Prostate gland (tissue), 2 donors: ENCODE data around the gene GCM1.

Experiments used
- CTCF ChIP-seq, 4 experiments: fragments of 200-600 bp in 2 of 4; fragments of 450-650 bp in 2 of 4; sonication (generic) in 2 of 4; IDR thresholded peaks; 1 replicate in 3 of 4; 2 replicates in 1 of 4; pipeline ENCODE4 v1.5.1; 2016 to 2019; ENCODE audit warnings: antibody characterized with exemption in 4 of 4, mild to moderate bottlenecking in 2 of 4, moderate library complexity in 2 of 4
- POLR2A ChIP-seq: fragments of 450-650 bp; IDR thresholded peaks from one replicate; pipeline ENCODE4 v1.6.1; 2016; ENCODE audit warnings: antibody characterized with exemption, mild to moderate bottlenecking
- POLR2AphosphoS5 ChIP-seq: sonication (generic); formaldehyde crosslinking; IDR thresholded peaks from one replicate; pipeline ENCODE4 v1.6.1; 2017; ENCODE audit warnings: antibody characterized with exemption

GRCh38 chr6:53125276-53125675, 23.4 kb downstream of the GCM1 start:
- TF ChIP-seq CTCF (IDR thresholded peaks at IDR 0.05) (no peak), POLR2A (no peak), POLR2AphosphoS5 (no peak)
